Kasumi-1 (cell line): ENCODE results near the gene GNPTAB.
"Not testable (repeated sequence)": the region's sequence is repeated elsewhere in the genome, so short reads cannot be mapped to it uniquely, and the experiment has no call there.

Experiments used
- DNase-seq, 2 experiments: peaks; one replicate each; lab custom pipeline; 2025; lab: John Stamatoyannopoulos, UW

GNPTAB gene

DNA sequence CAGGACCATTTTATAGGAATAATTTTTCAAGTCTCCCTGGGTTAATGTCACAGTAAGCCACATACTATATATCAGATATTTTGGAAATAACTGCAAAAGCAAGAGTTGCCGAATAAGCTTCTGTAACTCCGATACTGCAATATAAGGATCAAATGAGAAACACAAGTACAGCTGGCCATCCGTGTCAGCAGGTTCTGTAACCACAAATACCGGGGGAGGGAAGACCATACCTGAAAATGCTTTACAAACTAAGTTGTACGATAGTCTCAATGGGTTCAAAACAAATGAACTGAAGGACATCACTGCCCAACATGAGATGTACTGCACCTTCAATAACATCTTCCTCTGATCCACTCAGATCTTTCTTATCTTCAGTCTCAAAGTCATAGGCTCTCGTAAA lies 93.3 kb downstream of the GNPTAB start:
- DNase-seq = no peak

DNA sequence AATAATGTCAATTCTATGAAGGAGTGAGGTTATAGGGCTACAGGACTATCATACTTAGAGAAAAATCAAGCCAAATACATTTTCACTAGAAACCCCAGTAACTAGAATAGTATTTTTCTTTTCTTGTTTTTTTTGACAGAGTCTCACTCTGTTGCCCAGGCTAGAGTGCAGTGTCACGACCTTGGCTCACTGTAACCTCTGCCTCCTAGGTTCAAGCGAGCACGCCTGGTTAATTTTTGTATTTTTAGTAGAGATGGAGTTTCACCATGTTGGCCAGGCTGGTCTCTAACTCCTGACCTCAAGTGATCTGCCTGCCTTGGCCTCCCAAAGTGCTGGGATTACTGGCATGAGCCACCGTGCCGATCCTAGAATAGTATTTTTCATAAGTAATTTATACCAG lies 96.3 kb downstream of the GNPTAB start:
- DNase-seq = not testable (repeated sequence)

DNA sequence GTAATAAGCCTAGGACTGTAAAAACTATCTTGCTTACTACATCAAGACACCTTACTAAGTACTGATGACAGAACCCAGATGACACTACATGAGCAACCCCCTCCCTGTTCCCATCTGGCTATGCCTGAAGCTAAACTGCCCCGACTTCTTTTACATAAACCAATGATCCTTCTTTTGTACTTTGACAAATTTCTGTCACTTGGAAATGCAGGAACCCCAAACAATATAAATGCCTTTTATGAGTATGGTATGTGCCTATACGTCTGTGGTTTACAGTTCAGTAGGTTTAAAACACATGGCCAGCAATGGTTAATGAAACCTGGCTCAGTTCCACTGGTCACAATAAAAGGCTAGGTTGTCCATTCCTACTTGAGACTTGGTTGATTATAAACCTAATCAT lies 97.6 kb downstream of the GNPTAB start:
- DNase-seq = no peak

DNA sequence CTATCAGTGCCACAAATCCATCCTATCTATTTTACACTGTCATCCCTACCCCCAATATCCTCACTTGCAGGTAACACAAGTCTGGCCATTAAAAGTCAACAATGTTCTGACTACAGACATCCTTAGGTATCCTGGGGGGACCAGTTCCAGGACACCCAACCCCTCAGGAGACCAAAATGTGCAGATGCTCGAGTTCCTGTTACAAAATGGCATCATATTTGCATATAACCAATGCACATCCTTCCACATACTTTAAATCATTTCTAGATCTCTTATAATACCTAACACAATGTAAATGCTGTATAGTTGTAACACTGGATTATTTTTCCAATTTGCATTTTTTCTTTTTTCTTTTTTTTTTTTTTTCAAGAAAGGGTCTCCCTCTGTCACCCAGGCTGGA lies 98.4 kb downstream of the GNPTAB start:
- no peak for DNase-seq

DNA sequence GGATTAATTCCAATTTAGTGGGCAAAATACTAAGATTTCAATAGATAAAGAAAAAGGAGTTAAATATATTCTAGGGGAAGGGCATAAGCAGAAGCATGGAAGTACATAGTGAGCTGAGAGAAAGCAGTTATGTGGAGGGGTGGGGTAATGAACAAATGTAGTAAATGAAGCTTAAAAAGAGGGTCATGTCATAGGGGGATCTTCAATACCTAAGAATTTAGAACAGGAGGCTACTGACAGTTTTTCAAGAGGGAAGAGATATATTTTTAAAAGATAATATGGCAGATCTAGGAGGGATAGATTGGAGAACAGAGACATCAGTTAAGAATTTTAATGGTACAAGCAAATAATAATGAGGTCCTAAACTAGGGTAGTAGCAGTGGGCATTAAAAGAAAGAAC lies 100.9 kb downstream of the GNPTAB start:
- DNase-seq = no peak

- DNase-seq = no peak
These were observed 103.7 kb downstream of the GNPTAB start for GRCh38 chr12:101727098-101727497.

DNA sequence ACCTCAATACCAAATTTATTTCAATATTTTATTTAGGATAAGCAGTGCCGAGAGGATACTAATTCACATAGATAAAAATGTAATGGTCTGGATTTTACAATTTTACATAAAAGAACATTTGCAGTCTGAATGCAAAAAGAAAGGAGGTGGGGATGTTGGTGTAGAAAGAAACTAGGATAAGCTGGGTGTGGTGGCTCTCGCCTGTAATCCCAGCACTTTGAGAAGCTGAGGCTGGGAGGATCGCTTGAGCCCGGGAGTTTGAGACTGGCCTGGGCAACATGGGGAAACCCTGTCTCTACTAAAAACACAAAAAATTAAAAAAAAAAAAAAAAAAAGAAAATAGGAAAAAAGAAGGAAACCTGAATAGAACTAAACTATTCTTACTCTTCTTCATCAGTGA lies 108.4 kb downstream of the GNPTAB start:
- DNase-seq = no peak

DNA sequence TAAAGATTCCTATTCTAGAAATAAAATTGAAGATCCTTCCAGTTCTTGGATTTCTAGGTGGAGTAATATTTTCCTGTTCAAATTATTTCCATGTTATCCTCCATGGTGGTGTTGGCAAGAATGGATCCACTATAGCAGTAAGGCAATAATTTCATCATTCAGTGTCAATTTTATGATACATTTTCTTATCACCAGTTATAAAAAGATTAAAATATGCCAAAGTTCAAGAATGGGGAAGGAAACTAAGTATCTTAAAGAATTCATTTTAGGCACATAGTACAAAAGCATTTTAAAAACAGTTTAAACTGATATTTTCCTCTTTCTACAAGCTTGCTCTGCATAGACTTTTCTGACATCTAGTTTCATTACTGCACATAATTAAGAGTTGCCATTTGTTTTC lies 110.6 kb downstream of the GNPTAB start:
- no peak for DNase-seq

- DNase-seq = no peak
These were observed 111.2 kb downstream of the GNPTAB start for GRCh38 chr12:101719566-101719965.

DNA sequence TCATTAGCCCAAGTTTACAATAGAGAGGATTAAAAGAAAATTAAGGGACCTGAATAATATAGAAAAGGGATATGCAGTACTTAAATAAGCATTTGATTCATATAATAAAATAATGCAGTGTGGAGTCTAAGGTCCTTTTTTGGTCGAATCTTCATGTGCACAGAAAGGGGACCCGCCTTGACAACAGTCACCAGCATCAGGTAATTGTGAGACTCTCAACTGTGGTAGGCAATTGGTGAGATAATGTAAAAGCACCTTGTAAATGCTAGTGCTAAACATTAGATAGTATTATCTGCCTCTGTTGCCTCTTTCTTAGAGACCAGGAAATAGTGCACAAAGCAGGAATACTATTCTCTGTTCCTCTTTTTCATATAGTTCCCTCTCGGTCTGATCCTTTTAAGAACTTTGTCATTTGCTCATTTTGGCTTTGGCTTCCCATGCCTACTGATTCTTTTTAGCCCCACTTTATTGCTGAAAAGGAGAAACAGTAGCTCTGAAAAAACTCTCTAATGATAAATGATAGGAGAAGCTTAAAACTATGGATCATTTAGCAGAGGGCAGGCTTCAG lies 115.8 kb downstream of the GNPTAB start:
- DNase-seq = peak; percentile 60 to 69

DNA sequence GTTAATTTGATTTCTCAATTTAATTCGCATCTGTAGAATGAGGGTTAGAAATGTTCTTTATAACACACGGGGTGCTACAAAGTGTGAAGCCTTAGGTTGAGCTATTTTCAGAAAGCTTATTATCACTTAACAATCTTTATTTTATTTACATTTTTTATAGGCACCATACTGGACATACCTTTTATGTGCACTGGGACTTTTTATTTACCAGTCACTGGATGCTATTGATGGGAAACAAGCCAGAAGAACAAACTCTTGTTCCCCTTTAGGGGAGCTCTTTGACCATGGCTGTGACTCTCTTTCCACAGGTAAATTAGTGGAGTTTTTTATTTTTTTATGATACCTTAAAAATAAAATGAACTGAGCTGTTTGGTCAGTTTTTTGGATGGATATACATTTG lies 116.8 kb downstream of the GNPTAB start:
- DNase-seq = no peak

- DNase-seq = no peak
These were observed 117.6 kb downstream of the GNPTAB start for GRCh38 chr12:101713059-101713682.

DNA sequence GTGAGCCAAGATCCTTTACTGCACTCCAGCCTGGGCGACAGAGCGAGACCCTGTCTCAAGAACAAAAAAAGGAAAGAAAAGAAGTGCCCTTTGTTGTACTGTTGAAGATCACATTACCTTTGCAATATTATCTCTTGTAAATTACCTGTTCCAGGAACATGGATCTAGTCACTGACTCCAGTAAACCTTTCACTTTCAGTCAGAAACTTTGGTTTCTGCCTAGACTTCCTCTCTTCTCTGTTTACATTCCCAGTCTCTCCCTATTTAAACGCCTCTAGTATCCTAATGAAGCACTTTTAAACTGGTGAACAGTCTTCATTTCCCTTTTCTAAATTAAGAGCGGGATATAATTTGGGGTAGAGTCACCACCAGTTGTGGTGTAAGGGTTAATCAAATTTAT lies 120.5 kb downstream of the GNPTAB start:
- DNase-seq = no peak

DNA sequence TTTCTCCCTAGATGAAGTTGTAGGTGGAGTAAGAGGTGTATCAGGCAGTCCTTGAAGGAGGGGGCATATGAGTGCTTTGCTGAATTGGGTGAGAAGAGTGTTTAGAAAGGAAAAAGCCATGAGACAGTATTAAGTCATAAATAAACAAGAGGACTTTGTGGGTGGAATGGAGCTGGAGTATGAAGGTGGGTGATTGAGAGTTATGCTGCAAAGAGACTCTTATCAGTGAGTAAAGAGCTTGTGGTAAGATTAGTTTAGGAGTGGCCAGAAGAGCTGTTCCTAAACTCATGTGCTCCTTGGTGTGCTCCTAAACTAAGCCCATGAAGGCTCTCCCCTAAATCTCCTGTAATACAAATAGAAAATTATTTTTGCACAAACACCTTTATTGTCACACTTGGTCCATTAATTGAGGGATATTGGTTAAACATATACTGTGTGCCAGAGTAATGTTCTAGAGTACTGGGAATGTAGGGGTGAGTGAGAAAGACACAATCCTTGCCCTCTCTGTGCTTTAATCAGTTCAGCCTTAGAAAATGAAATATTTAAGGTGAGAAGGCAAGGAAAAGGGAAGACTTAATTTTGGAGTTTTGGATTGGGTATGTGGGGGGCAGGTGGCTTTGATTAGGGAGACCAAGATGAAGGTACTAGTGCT lies 123.5 kb downstream of the GNPTAB start:
- no peak for DNase-seq

DNA sequence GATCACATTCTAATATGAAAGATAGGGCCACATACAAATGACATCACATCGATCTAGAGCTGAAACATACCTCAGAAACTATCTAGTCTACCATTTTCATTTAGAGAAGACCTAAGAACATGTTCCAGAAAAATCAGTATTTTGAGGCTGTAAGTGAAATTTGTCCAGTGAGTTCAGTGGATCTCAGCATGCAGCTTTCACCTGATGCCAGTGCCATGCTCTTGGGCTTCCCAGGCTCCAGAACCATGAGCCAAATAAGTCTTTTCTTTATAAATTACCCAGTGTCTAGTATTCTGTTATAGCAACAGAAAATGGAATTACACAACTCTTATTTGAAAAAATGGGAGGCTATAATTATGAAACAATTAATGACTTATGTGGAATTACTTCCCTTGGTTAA lies 124.4 kb downstream of the GNPTAB start:
- DNase-seq = no peak

DNA sequence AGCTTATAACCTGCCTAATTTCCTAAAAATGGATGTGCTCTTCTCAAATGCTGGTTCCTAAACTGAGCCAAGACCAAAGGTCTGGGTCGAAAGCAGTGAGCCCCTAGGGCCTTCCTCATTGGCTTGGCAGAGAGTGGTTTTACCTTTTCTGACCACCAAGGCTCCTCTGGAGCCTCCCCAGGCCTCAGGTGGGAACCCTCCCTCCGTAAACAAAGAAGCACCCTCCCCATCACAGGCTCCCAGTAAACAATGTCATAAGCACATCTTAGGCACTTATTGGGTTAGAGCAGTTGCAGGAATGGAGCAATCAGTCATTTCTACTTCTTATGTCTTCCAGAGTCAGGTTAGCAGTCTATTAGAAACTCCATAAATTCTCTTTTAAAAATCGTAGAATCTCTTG lies 127.3 kb downstream of the GNPTAB start:
- DNase-seq = no peak

DNA sequence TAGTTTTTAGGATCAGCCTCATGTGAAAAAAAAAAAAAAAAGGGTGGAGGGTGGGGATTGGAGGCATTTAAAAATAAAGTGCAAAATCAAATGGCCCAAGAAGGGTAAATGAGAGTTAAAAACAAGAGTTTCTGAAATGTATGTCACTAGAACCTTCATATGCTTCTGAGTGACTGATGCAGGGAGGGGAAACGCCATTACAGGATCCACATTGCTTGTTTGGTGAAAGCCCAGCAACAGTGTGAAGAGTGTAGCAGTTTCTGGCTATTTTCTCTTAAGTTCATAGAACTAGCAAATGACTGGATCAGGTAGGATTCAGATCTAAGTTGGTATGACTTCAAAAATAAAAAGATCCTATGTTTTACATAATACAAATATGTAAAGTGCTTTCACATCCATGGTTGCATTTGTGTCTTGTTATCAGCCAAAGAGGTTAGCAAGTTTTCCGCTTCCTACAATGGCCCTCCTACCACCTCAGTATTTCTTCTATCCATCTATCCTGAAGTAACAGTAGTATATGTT lies 130.4 kb downstream of the GNPTAB start:
- no peak for DNase-seq

DNA sequence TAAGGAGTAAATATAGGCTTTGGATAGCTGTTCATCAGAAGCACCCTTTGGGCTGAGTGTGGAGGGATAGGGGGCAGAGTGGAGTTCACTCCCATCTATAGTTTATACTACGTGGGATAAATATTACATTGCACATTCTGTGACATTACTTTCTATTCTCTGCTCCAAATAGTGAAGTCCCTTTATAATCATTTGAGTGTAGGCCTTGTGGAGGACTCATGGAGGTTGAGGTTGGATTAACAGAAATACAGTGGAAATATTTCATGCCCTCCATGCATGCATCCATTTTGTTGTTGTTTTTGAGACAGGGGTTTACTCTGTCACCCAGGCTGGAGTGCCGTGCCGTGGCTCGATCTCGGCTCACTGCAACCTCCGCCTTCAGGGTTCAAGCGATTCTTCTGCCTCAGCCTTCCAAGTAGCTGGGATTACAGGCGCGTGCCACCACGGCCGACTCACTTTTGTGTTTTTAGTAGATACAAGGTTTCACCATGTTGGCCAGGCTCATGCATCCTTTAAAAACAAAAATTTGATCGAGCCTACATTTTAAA lies 131.9 kb downstream of the GNPTAB start:
- peak; percentile 35 to 70 for DNase-seq

DNA sequence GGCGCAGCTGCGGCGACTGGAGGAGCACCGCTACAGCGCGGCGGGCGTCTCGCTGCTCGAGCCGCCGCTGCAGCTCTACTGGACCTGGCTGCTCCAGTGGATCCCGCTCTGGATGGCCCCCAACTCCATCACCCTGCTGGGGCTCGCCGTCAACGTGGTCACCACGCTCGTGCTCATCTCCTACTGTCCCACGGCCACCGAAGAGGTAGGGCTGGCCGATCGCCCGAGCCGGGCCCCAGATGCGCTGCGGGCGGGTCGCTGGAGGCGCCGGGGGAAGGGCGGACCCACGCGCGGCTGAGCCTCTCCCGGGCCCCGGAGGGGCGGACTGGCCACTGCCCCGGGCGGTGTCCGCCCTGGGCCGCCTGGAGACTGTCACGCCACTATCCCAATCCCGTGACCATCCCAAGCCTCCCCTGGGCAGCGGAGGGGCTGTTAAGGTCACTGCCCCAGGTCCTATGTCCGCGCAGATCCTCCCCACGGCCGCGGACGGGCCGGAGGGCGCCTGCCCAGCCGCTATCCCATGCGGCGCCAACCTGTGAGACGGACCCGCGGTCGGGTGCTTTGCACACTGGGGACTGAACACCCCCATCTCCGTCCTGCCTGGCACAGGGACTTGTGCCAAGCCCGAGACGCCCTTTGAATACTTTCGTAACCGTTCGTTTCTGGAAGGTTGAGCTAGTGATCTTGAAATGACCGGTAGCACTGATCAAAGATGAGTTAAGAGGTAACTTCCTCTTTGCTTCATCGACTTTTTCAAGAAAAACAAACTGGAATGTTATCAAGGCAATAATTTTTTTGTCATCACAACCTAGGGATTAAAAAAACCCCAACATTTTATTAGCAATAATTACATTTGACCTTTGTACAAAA lies 132.6 kb downstream of the GNPTAB start:
- peak; percentile 37 to 70 for DNase-seq

GRCh38 chr12:101697197-101697929 lies 133.4 kb downstream of the GNPTAB start, which contains the start of gene CHPT1:
Gene CHPT1 (plus strand): TSS chr12:101697640. CDS start chr12:101697862, 222 bp downstream.
- DNase-seq = peak; percentile 55 to 59
